SK-N-SH (cell line): ENCODE measurements around the gene STAT5B. TPM values are rescaled to one million over a fixed set of nuclear protein-coding genes. Genes with fewer than 3 reads are reported as not detected.

Experiments used
- CTCF ChIA-PET: fragments of 300-600, 350-600 bp; formaldehyde crosslinking; extraction: SDS; loops from one replicate; lab custom pipeline; 2021; lab: Yijun Ruan, JAX
- POLR2A ChIA-PET: fragments of 350-600 bp; sonication (Branson Sonifier 250); formaldehyde crosslinking; extraction: SDS; loops from one replicate; lab custom pipeline; 2020; ENCODE audit warnings: antibody characterized with exemption, inconsistent platforms; lab: Yijun Ruan, JAX
- DNase-seq: peaks from one replicate; pipeline ENCODE4 v3.0.0; 2012
- H2AFZ ChIP-seq: fragments of 200-600 bp; sonication (generic); 2 replicates; pipeline ENCODE4 v1.8.1; 2016; ENCODE audit warnings: antibody characterized with exemption, mild to moderate bottlenecking, low read depth
- H3F3A ChIP-seq: fragments of 200-600 bp; sonication (generic); replicated peaks from 2 replicates; pipeline ENCODE3; 2016; ENCODE audit warnings: antibody characterized with exemption, mild to moderate bottlenecking; ENCODE audit not compliant: insufficient read depth
- H3K27ac ChIP-seq, 2 experiments: fragments of 200-500 bp in 1 of 2; fragments of 200-600 bp in 1 of 2; sonication (Bioruptor generic) in 1 of 2; sonication (generic), shearing (Covaris generic) in 1 of 2; 2 replicates each; pipeline versions ENCODE4 v1.5.1 to v1.6.1; 2014 to 2016; ENCODE audit warnings: low read depth in 2 of 2, inconsistent platforms in 1 of 2, low read length in 1 of 2, mild to moderate bottlenecking in 1 of 2, mixed read lengths in 1 of 2
- H3K27me3 ChIP-seq: fragments of 200-600 bp; sonication (generic), shearing (Covaris generic); 2 replicates; pipeline ENCODE4 v1.6.1; 2016; ENCODE audit warnings: mixed run types; ENCODE audit not compliant: insufficient read depth
- H3K36me3 ChIP-seq, 2 experiments: fragments of 200-500 bp in 1 of 2; fragments of 200-600 bp in 1 of 2; sonication (Bioruptor generic) in 1 of 2; sonication (generic) in 1 of 2; replicated peaks in 1 of 2; 2 replicates each; pipeline versions ENCODE3 to v1.5.1; 2014 to 2016; ENCODE audit warnings: low read length in 1 of 2, mild to moderate bottlenecking in 1 of 2; ENCODE audit not compliant: insufficient read depth in 2 of 2, control insufficient read depth in 1 of 2
- H3K4me1 ChIP-seq, 2 experiments: fragments of 200-500 bp in 1 of 2; fragments of 200-600 bp in 1 of 2; sonication (Bioruptor generic) in 1 of 2; sonication (generic), shearing (Covaris generic) in 1 of 2; 2 replicates each; pipeline versions ENCODE4 v1.5.1 to v1.6.1; 2014 to 2016; ENCODE audit warnings: low read depth in 1 of 2, low read length in 1 of 2, mixed run types in 1 of 2; ENCODE audit not compliant: insufficient read depth in 2 of 2, control insufficient read depth in 1 of 2
- H3K4me2 ChIP-seq: fragments of 200-600 bp; sonication (generic), shearing (Covaris generic); 2 replicates; pipeline ENCODE4 v1.6.1; 2017; ENCODE audit warnings: mixed run types
- H3K4me3 ChIP-seq, 2 experiments: fragments of 200-500 bp in 1 of 2; fragments of 200-600 bp in 1 of 2; sonication (Bioruptor generic) in 1 of 2; sonication (generic), shearing (Covaris generic) in 1 of 2; 2 replicates each; pipeline versions ENCODE4 v1.5.1 to v1.8.1; 2014 to 2016; ENCODE audit warnings: low read depth in 2 of 2, inconsistent platforms in 1 of 2, low read length in 1 of 2, mild to moderate bottlenecking in 1 of 2, mixed read lengths in 1 of 2, moderate library complexity in 1 of 2
- H3K79me2 ChIP-seq: fragments of 200-600 bp; sonication (generic); 2 replicates; pipeline ENCODE4 v1.8.1; 2017; ENCODE audit warnings: mild to moderate bottlenecking; ENCODE audit not compliant: insufficient read depth
- H3K9ac ChIP-seq: fragments of 200-600 bp; sonication (generic); 2 replicates; pipeline ENCODE4 v1.6.1; 2017; ENCODE audit warnings: mixed run types
- H3K9me2 ChIP-seq: fragments of 200-600 bp; sonication (generic); 2 replicates; pipeline ENCODE4 v1.6.1; 2017; ENCODE audit warnings: mixed run types
- H3K9me3 ChIP-seq: fragments of 200-600 bp; sonication (generic); 2 replicates; pipeline ENCODE4 v1.6.1; 2017; ENCODE audit warnings: mixed run types, mild to moderate bottlenecking, moderate library complexity
- H4K20me1 ChIP-seq: fragments of 200-600 bp; sonication (generic); 2 replicates; pipeline ENCODE4 v1.6.1; 2017; ENCODE audit warnings: mild to moderate bottlenecking, mixed run types; ENCODE audit not compliant: insufficient read depth
- CTCF ChIP-seq: fragments of 200-600 bp; sonication (generic); IDR thresholded peaks from 2 replicates; pipeline ENCODE4 v1.6.1; 2017; ENCODE audit warnings: antibody characterized with exemption, mild to moderate bottlenecking, moderate library complexity
- FOXJ3 ChIP-seq: sonication (generic); formaldehyde crosslinking; IDR thresholded peaks from 2 replicates; pipeline ENCODE4 v1.5.1; 2020; ENCODE audit warnings: mild to moderate bottlenecking, missing genetic modification reagents
- GATA2 ChIP-seq: sonication (generic); formaldehyde crosslinking; IDR thresholded peaks from 2 replicates; pipeline ENCODE4 v1.5.0; 2020; ENCODE audit warnings: mild to moderate bottlenecking, missing genetic modification reagents
- JUND ChIP-seq: IDR thresholded peaks from 2 replicates; pipeline ENCODE4 v1.4.0; 2012
- MEF2A ChIP-seq: IDR thresholded peaks from 2 replicates; pipeline ENCODE4 v1.4.0; 2012; ENCODE audit warnings: low read depth, borderline replicate concordance
- MXI1 ChIP-seq: IDR thresholded peaks from 2 replicates; pipeline ENCODE4 v1.6.1; 2012; ENCODE audit warnings: mild to moderate bottlenecking, low read depth, low read length, improper control_type of control experiment
- NFIC ChIP-seq: IDR thresholded peaks from 2 replicates; pipeline ENCODE4 v1.4.0; 2012; ENCODE audit warnings: borderline replicate concordance
- POLR2AphosphoS5 ChIP-seq: IDR thresholded peaks from 2 replicates; pipeline ENCODE4 v1.6.1; 2012; ENCODE audit warnings: low read depth, low read length
- RFX5 ChIP-seq: IDR thresholded peaks from 2 replicates; pipeline ENCODE4 v1.6.1; 2012; ENCODE audit warnings: mild to moderate bottlenecking, improper control_type of control experiment, low read length
- SIN3A ChIP-seq: IDR thresholded peaks from 2 replicates; pipeline ENCODE4 v1.6.1; 2012; ENCODE audit warnings: low read depth, mild to moderate bottlenecking, low read length, moderate library complexity, borderline replicate concordance
- SMC3 ChIP-seq: IDR thresholded peaks from 2 replicates; pipeline ENCODE4 v1.6.1; 2012; ENCODE audit warnings: low read depth, low read length, improper control_type of control experiment
- USF1 ChIP-seq: IDR thresholded peaks from 2 replicates; pipeline ENCODE4 v1.4.0; 2012; ENCODE audit warnings: low read depth, borderline replicate concordance
- USF2 ChIP-seq: fragments of 150-350 bp; IDR thresholded peaks from 2 replicates; pipeline ENCODE4 v1.6.1; 2017; ENCODE audit warnings: antibody characterized with exemption, low read length, low read depth, borderline replicate concordance
- YY1 ChIP-seq: IDR thresholded peaks from 2 replicates; pipeline ENCODE4 v1.4.0; 2012; ENCODE audit warnings: low read depth, mild to moderate bottlenecking
- ZBTB33 ChIP-seq: IDR thresholded peaks from 2 replicates; pipeline ENCODE4 v1.4.0; 2012; ENCODE audit warnings: low read depth, borderline replicate concordance
- WGBS: methylation state at CpG from one replicate; pipeline ENCODE4 v1.1.6; 2017; ENCODE audit warnings: low lambda C conversion rate; 5-methylcytosine and 5-hydroxymethylcytosine counted together
- polyA plus RNA-seq, 3 experiments: library from polyadenylated mRNA; depleted of rRNA; stranded (reverse); fragments of >200 nt; gene quantifications; 2 replicates each; pipeline ENCODE4 v1.2.3, GENCODE V29; 2012
- TF ChIP-seq, protein P1 (sequence below): IDR thresholded peaks from 2 replicates; pipeline ENCODE4 v1.6.1; 2012; ENCODE audit warnings: mild to moderate bottlenecking, low read depth, low read length, moderate library complexity

STAT5B gene
- polyA plus RNA-seq, 1 of the 3 experiments (the other 2 are of a cell fraction): 23.6 TPM

- WGBS: 94% methylated on average over 18 of the region's 19 CpGs
- peaks cover 14% of the 10 kb centered on the region for H3F3A ChIP-seq
- POLR2A ChIA-PET: interaction anchor here (0.6 kb wide), 1 partner anchor 62 kb away, joined by 3 read pairs; no protein-coding TSS in a partner anchor
These were observed 34.0 kb upstream of the STAT5B start for GRCh38 chr17:42309986-42310786.

GRCh38 chr17:42309142-42309541 lies 33.0 kb upstream of the STAT5B start:
- Histone ChIP-seq H3K27ac (no peak overlapping the region), H3K9me2 (no peaks in the 10 kb centered on the region), H3K36me3 (peaks cover 5 to 11% of the 10 kb centered on the region in 2 experiments), H3K4me1 (peaks cover 0 to 15% of the 10 kb centered on the region in 2 experiments; a peak in 2 of 4 replicates), H3K9ac (no peak overlapping the region), H3K4me3 (no peak overlapping the region), H4K20me1 (no peaks in the 10 kb centered on the region), H3K9me3 (no peaks in the 10 kb centered on the region), H2AFZ (no peak overlapping the region), H3K27me3 (no peaks in the 10 kb centered on the region), H3K79me2 (no peaks in the 10 kb centered on the region), H3F3A (peaks cover 8% of the 10 kb centered on the region), H3K4me2 (no peak overlapping the region)
- no peak for DNase-seq
- 91% methylated on average over 8 of the region's 9 CpGs for WGBS
- POLR2A ChIA-PET: interaction anchor here (0.6 to 0.7 kb wide), 2 partner anchors 61 to 222 kb away, joined by 3 read pairs; no protein-coding TSS in a partner anchor
- CTCF ChIA-PET: interaction anchor here (0.7 to 26.2 kb wide), 7 partner anchors 7 to 285 kb away, joined by 3 to 683 read pairs (median 3); no protein-coding TSS in a partner anchor
- TF ChIP-seq SIN3A: no peak
- TF ChIP-seq SMC3: no peak
- TF ChIP-seq, protein P1, sequence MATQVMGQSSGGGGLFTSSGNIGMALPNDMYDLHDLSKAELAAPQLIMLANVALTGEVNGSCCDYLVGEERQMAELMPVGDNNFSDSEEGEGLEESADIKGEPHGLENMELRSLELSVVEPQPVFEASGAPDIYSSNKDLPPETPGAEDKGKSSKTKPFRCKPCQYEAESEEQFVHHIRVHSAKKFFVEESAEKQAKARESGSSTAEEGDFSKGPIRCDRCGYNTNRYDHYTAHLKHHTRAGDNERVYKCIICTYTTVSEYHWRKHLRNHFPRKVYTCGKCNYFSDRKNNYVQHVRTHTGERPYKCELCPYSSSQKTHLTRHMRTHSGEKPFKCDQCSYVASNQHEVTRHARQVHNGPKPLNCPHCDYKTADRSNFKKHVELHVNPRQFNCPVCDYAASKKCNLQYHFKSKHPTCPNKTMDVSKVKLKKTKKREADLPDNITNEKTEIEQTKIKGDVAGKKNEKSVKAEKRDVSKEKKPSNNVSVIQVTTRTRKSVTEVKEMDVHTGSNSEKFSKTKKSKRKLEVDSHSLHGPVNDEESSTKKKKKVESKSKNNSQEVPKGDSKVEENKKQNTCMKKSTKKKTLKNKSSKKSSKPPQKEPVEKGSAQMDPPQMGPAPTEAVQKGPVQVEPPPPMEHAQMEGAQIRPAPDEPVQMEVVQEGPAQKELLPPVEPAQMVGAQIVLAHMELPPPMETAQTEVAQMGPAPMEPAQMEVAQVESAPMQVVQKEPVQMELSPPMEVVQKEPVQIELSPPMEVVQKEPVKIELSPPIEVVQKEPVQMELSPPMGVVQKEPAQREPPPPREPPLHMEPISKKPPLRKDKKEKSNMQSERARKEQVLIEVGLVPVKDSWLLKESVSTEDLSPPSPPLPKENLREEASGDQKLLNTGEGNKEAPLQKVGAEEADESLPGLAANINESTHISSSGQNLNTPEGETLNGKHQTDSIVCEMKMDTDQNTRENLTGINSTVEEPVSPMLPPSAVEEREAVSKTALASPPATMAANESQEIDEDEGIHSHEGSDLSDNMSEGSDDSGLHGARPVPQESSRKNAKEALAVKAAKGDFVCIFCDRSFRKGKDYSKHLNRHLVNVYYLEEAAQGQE: no peak
- TF ChIP-seq MEF2A: no peak
- no peak for TF ChIP-seq RFX5
- TF ChIP-seq USF1: no peak
- TF ChIP-seq ZBTB33: no peak
- no peak for TF ChIP-seq GATA2 (CRISPR knock-in tag)
- no peak for TF ChIP-seq FOXJ3 (CRISPR knock-in tag)
- TF ChIP-seq CTCF: no peak

More at GRCh38 chr17:42309986-42310786, 34.0 kb upstream of the STAT5B start:
- no peak for TF ChIP-seq JUND
- no peak; the same call in 1 of the 2 replicates for TF ChIP-seq POLR2AphosphoS5
- TF ChIP-seq SMC3: no peak
- TF ChIP-seq NFIC: no peak
- no peak for TF ChIP-seq MEF2A
- TF ChIP-seq YY1: no peak
- TF ChIP-seq MXI1: no peak
- TF ChIP-seq USF2: no peak
- TF ChIP-seq, all 33 proteins: peak for 0
- no peaks in the 10 kb centered on the region for H3K27me3 ChIP-seq
- no peaks in the 10 kb centered on the region for H4K20me1 ChIP-seq
- CTCF ChIA-PET: interaction anchor here (1.0 to 26.2 kb wide), 7 partner anchors 8 to 286 kb away, joined by 3 to 683 read pairs (median 5); no protein-coding TSS in a partner anchor
- DNase-seq: no peak
- no peak overlapping the region for H3K27ac ChIP-seq
- H3K79me2 ChIP-seq: no peaks in the 10 kb centered on the region
- H3K9me3 ChIP-seq: no peaks in the 10 kb centered on the region
- no peak overlapping the region for H3K9ac ChIP-seq
- no peak overlapping the region for H2AFZ ChIP-seq
- no peak overlapping the region for H3K4me2 ChIP-seq
- peaks cover 5 to 17% of the 10 kb centered on the region in 2 experiments for H3K36me3 ChIP-seq
- peaks cover 0 to 15% of the 10 kb centered on the region in 2 experiments; a peak in 2 of 4 replicates for H3K4me1 ChIP-seq
- H3K9me2 ChIP-seq: no peaks in the 10 kb centered on the region
- no peak overlapping the region for H3K4me3 ChIP-seq
